KOPT-K1 (cell line): ENCODE measurements around the gene NEBL.

Experiments used
- H3K27ac ChIP-seq: fragments of 200-600 bp; sonication (generic); 2 replicates; pipeline ENCODE4 v1.5.1; 2016; ENCODE audit warnings: antibody characterized with exemption, mild to moderate bottlenecking, low read depth, low read length; ENCODE audit not compliant: poor library complexity, severe bottlenecking
- H3K36me3 ChIP-seq: fragments of 200-600 bp; sonication (generic); 2 replicates; pipeline ENCODE4 v1.5.1; 2017; ENCODE audit warnings: antibody characterized with exemption, mild to moderate bottlenecking, low read length, moderate library complexity; ENCODE audit not compliant: insufficient read depth
- H3K9me3 ChIP-seq: fragments of 200-600 bp; sonication (generic); 2 replicates; pipeline ENCODE4 v1.5.1; 2017; ENCODE audit warnings: antibody characterized with exemption, low read length, mild to moderate bottlenecking; ENCODE audit not compliant: insufficient read depth, poor library complexity, severe bottlenecking

NEBL gene

GRCh38 chr10:20890009-20890408, 7.1 kb downstream of the NEBL start:
- H3K36me3 ChIP-seq: no peaks in the 10 kb centered on the region
- H3K27ac ChIP-seq: no peak overlapping the region
- H3K9me3 ChIP-seq: no peaks in the 10 kb centered on the region

- H3K9me3 ChIP-seq: no peaks in the 10 kb centered on the region
- no peaks in the 10 kb centered on the region for H3K36me3 ChIP-seq
- no peak overlapping the region for H3K27ac ChIP-seq
These were observed 8.3 kb downstream of the NEBL start for GRCh38 chr10:20888620-20889330.

- H3K9me3 ChIP-seq: no peaks in the 10 kb centered on the region
- no peak overlapping the region for H3K27ac ChIP-seq
- no peaks in the 10 kb centered on the region for H3K36me3 ChIP-seq
These were observed 9.2 kb downstream of the NEBL start for GRCh38 chr10:20887706-20888555.

- Histone ChIP-seq H3K27ac (no peak overlapping the region), H3K36me3 (no peaks in the 10 kb centered on the region)
These were observed 11.4 kb downstream of the NEBL start for GRCh38 chr10:20885678-20886077.

GRCh38 chr10:20883552-20883951, 13.6 kb downstream of the NEBL start:
- Histone ChIP-seq H3K9me3 (no peaks in the 10 kb centered on the region), H3K36me3 (no peaks in the 10 kb centered on the region), H3K27ac (no peak overlapping the region)

More at GRCh38 chr10:20885678-20886077, 11.4 kb downstream of the NEBL start:
- no peaks in the 10 kb centered on the region for H3K9me3 ChIP-seq

- Histone ChIP-seq H3K27ac (no peak overlapping the region), H3K9me3 (no peaks in the 10 kb centered on the region), H3K36me3 (no peaks in the 10 kb centered on the region)
These were observed 15.0 kb downstream of the NEBL start for GRCh38 chr10:20882091-20882490.

- Histone ChIP-seq H3K36me3 (no peaks in the 10 kb centered on the region), H3K27ac (no peak overlapping the region), H3K9me3 (no peaks in the 10 kb centered on the region)
These were observed 18.0 kb downstream of the NEBL start for GRCh38 chr10:20879136-20879535.

- Histone ChIP-seq H3K36me3 (no peaks in the 10 kb centered on the region), H3K27ac (no peak overlapping the region), H3K9me3 (no peaks in the 10 kb centered on the region)
These were observed 18.8 kb downstream of the NEBL start for GRCh38 chr10:20877986-20878983.

GRCh38 chr10:20877554-20877953, 19.6 kb downstream of the NEBL start:
- Histone ChIP-seq H3K9me3 (no peaks in the 10 kb centered on the region), H3K36me3 (no peaks in the 10 kb centered on the region), H3K27ac (no peak overlapping the region)

- H3K36me3 ChIP-seq: no peaks in the 10 kb centered on the region
- H3K9me3 ChIP-seq: no peaks in the 10 kb centered on the region
- H3K27ac ChIP-seq: no peak overlapping the region
These were observed 22.9 kb downstream of the NEBL start for GRCh38 chr10:20874261-20874660.

GRCh38 chr10:20871970-20872369, 25.1 kb downstream of the NEBL start:
- H3K36me3 ChIP-seq: no peaks in the 10 kb centered on the region
- H3K9me3 ChIP-seq: no peaks in the 10 kb centered on the region
- H3K27ac ChIP-seq: no peak overlapping the region

- H3K9me3 ChIP-seq: no peaks in the 10 kb centered on the region
- H3K36me3 ChIP-seq: no peaks in the 10 kb centered on the region
- H3K27ac ChIP-seq: no peak overlapping the region
These were observed 26.3 kb downstream of the NEBL start for GRCh38 chr10:20870834-20871233.

GRCh38 chr10:20863008-20863407, 34.1 kb downstream of the NEBL start:
- H3K9me3 ChIP-seq: no peaks in the 10 kb centered on the region
- H3K36me3 ChIP-seq: no peaks in the 10 kb centered on the region
- H3K27ac ChIP-seq: no peak overlapping the region

- Histone ChIP-seq H3K9me3 (no peaks in the 10 kb centered on the region), H3K36me3 (no peaks in the 10 kb centered on the region), H3K27ac (no peak overlapping the region)
These were observed 38.6 kb downstream of the NEBL start for GRCh38 chr10:20858292-20859124.
